GM19025 (cell line): ENCODE results near the gene SELENOO.
"Not testable (repeated sequence)": the region's sequence is repeated elsewhere in the genome, so short reads cannot be mapped to it uniquely, and the experiment has no call there.

Source experiments
- ATAC-seq: cut with Tn5 transposase; IDR thresholded peaks from one replicate; pipeline ENCODE4 v1.9.1; 2021; ENCODE audit warnings: mild to moderate bottlenecking, low read depth, moderate library complexity; ENCODE audit not compliant: unreplicated experiment

Gene SELENOO

GRCh38 chr22:50197000-50197800 lies 3.6 kb upstream of the SELENOO start:
- no peak for ATAC-seq

- no peak for ATAC-seq
These were observed 2.8 kb upstream of the SELENOO start for GRCh38 chr22:50197856-50198623.

GRCh38 chr22:50198624-50199017 lies 2.2 kb upstream of the SELENOO start:
- ATAC-seq: no peak

- ATAC-seq: no peak
These were observed 1.5 kb upstream of the SELENOO start for GRCh38 chr22:50199251-50199721.

GRCh38 chr22:50199829-50200460 lies 866 bp upstream of the SELENOO start:
- ATAC-seq: no peak

GRCh38 chr22:50201191-50202129 lies 649 bp downstream of the SELENOO start:
- peak; percentile 36 for ATAC-seq

- no peak for ATAC-seq
These were observed 1.4 kb downstream of the SELENOO start for GRCh38 chr22:50202130-50202666.

GRCh38 chr22:50203288-50203687 lies 2.5 kb downstream of the SELENOO start:
- no peak for ATAC-seq

- ATAC-seq: no peak
These were observed 3.8 kb downstream of the SELENOO start for GRCh38 chr22:50204571-50204970.

- not testable (repeated sequence) for ATAC-seq
These were observed 4.2 kb downstream of the SELENOO start for GRCh38 chr22:50204998-50205397.

GRCh38 chr22:50205781-50206569 lies 5.2 kb downstream of the SELENOO start:
- ATAC-seq: no peak

GRCh38 chr22:50206599-50206998 lies 5.8 kb downstream of the SELENOO start:
- ATAC-seq: no peak

- no peak for ATAC-seq
These were observed 6.8 kb downstream of the SELENOO start for GRCh38 chr22:50207383-50208140.

GRCh38 chr22:50208430-50208938 lies 7.7 kb downstream of the SELENOO start:
- no peak for ATAC-seq

- ATAC-seq: no peak
These were observed 8.4 kb downstream of the SELENOO start for GRCh38 chr22:50208939-50209892.

GRCh38 chr22:50209893-50210292 lies 9.1 kb downstream of the SELENOO start:
- ATAC-seq: no peak
